Hepatocyte (in vitro differentiated cells): ENCODE data around the gene TMEM218. TPM values are rescaled to one million over a fixed set of nuclear protein-coding genes. Genes with fewer than 3 reads are reported as not detected.
A peak's percentile ranks its signal among the peaks of the same experiment; 100 is the strongest.

ENCODE experiments used
- DNase-seq: peaks from one replicate; pipeline ENCODE4 v3.0.0-alpha.2; 2016; ENCODE audit warnings: low spot score
- H2AFZ ChIP-seq: fragments of 200-600 bp; sonication (generic); 2 replicates; pipeline ENCODE4 v1.6.0; 2016; ENCODE audit warnings: antibody characterized with exemption, mild to moderate bottlenecking
- H3K27ac ChIP-seq: fragments of 200-600 bp; sonication (generic); 2 replicates; pipeline ENCODE4 v1.5.1; 2016; ENCODE audit warnings: mild to moderate bottlenecking
- H3K27me3 ChIP-seq: fragments of 200-600 bp; sonication (generic); 2 replicates; pipeline ENCODE4 v1.6.1; 2016
- H3K36me3 ChIP-seq: fragments of 200-600 bp; sonication (generic); replicated peaks from 2 replicates; pipeline ENCODE4 v1.5.1; 2016; ENCODE audit warnings: low read depth; ENCODE audit not compliant: insufficient read depth
- H3K4me1 ChIP-seq: fragments of 200-600 bp; sonication (generic); 2 replicates; pipeline ENCODE4 v1.5.1; 2016; ENCODE audit warnings: mild to moderate bottlenecking, moderate library complexity; ENCODE audit not compliant: insufficient read depth
- H3K4me2 ChIP-seq: fragments of 200-600 bp; sonication (generic); 2 replicates; pipeline ENCODE4 v1.6.0; 2016
- H3K4me3 ChIP-seq: fragments of 200-600 bp; sonication (generic); 2 replicates; pipeline ENCODE4 v1.5.1; 2016; ENCODE audit warnings: mild to moderate bottlenecking
- H3K79me2 ChIP-seq: fragments of 200-600 bp; sonication (generic); 2 replicates; pipeline ENCODE4 v1.6.0; 2017; ENCODE audit warnings: mild to moderate bottlenecking
- H3K9me2 ChIP-seq: fragments of 200-600 bp; sonication (generic); replicated peaks from 2 replicates; pipeline ENCODE4 v1.6.0; 2017; ENCODE audit warnings: mild to moderate bottlenecking; ENCODE audit not compliant: insufficient read depth
- H3K9me3 ChIP-seq: fragments of 200-600 bp; sonication (generic); 2 replicates; pipeline ENCODE4 v1.5.1; 2016; ENCODE audit warnings: low read depth, mild to moderate bottlenecking
- H4K20me1 ChIP-seq: fragments of 200-600 bp; sonication (generic); 2 replicates; pipeline ENCODE4 v1.6.0; 2016; ENCODE audit warnings: mild to moderate bottlenecking; ENCODE audit not compliant: insufficient read depth, poor library complexity, severe bottlenecking
- EZH2 ChIP-seq: fragments of 200-600 bp; sonication (generic); IDR thresholded peaks from 2 replicates; pipeline ENCODE4 v1.6.1; 2016; ENCODE audit warnings: antibody characterized with exemption, mild to moderate bottlenecking, borderline replicate concordance
- EZH2phosphoT487 ChIP-seq: fragments of 200-600 bp; sonication (generic); IDR thresholded peaks from one replicate; pipeline ENCODE4 v1.6.1; 2018; ENCODE audit warnings: antibody characterized with exemption, mild to moderate bottlenecking, low read depth, moderate library complexity; ENCODE audit not compliant: unreplicated experiment, severe bottlenecking
- WGBS: methylation state at CpG from one replicate; pipeline ENCODE4 v1.1.6; 2016; ENCODE audit warnings: low lambda C conversion rate; ENCODE audit errors: missing lambda C conversion rate; 5-methylcytosine and 5-hydroxymethylcytosine counted together
- polyA plus RNA-seq: library from polyadenylated mRNA; unstranded; fragments of >200 nt; fragmentation: Nextera tagmentation; extraction: Ambion mirVana; gene quantifications from 2 replicates; pipeline ENCODE4 v1.2.1, GENCODE V29; 2016
- total RNA-seq: library from RNA; depleted of rRNA; stranded (reverse); fragments of >200 nt; gene quantifications from 2 replicates; pipeline ENCODE4 v1.2.3, GENCODE V29; 2014
- TF ChIP-seq, protein P1 (sequence below): fragments of 200-600 bp; sonication (generic); IDR thresholded peaks from 2 replicates; pipeline ENCODE4 v1.5.1; 2016; ENCODE audit warnings: antibody characterized with exemption, mild to moderate bottlenecking; ENCODE audit not compliant: poor library complexity

TMEM218 gene
- total and polyA plus RNA-seq, 2 experiments from 2014 or later: 20.6 to 20.7 TPM

DNA sequence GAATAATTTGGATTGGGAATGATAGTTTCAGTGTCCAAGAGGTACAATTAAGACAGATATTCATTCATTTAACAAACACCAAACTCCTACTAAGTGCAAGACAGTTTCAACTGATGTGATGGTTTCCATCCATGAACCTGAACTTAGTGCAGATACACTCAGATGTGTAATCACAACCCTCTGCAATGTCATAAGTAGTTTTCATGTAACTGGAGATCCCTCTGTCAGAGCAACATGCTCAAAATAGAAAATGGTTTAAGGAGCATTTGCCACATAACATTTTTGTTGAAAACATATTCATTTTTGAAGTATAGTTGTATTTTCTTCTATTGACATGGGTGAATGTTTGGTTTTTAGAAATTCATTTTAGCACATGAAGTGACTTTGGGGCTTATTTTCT is 36.6 kb upstream of the TMEM218 start:
- Histone ChIP-seq H3K4me1 (no peaks in the 10 kb centered on the region), H3K79me2 (no peaks in the 10 kb centered on the region), H3K4me2 (no peak overlapping the region), H3K9me2 (no peaks in the 10 kb centered on the region), H2AFZ (no peak overlapping the region), H3K9me3 (no peaks in the 10 kb centered on the region), H3K27me3 (no peaks in the 10 kb centered on the region), H3K36me3 (no peaks in the 10 kb centered on the region), H3K4me3 (no peak overlapping the region), H3K27ac (no peak overlapping the region), H4K20me1 (no peaks in the 10 kb centered on the region)
- no peak for DNase-seq
- no peak for TF ChIP-seq EZH2
- no peak for TF ChIP-seq EZH2phosphoT487
- TF ChIP-seq, protein P1, sequence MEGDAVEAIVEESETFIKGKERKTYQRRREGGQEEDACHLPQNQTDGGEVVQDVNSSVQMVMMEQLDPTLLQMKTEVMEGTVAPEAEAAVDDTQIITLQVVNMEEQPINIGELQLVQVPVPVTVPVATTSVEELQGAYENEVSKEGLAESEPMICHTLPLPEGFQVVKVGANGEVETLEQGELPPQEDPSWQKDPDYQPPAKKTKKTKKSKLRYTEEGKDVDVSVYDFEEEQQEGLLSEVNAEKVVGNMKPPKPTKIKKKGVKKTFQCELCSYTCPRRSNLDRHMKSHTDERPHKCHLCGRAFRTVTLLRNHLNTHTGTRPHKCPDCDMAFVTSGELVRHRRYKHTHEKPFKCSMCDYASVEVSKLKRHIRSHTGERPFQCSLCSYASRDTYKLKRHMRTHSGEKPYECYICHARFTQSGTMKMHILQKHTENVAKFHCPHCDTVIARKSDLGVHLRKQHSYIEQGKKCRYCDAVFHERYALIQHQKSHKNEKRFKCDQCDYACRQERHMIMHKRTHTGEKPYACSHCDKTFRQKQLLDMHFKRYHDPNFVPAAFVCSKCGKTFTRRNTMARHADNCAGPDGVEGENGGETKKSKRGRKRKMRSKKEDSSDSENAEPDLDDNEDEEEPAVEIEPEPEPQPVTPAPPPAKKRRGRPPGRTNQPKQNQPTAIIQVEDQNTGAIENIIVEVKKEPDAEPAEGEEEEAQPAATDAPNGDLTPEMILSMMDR: no peak

DNA sequence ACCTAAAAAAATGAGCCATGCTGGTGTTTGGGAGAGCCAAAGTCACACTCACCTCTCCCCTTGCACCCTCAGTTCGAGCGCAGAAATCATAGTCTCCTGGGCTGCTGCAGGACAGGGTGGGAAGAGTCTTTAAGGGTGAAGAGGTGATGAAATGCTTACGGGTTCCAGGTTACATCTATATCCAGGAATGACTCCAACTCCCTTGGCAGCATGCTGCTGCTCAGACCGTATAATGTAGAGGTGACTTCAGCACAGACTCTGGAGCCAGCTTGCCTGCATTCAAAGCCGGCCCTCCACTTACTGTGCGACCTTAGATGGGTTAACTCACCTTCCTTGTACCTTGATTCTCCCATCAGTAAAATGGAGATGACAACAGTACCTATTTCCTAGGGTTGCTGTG is 35.9 kb upstream of the TMEM218 start:
- Histone ChIP-seq H3K27me3 (no peaks in the 10 kb centered on the region), H3K4me1 (no peaks in the 10 kb centered on the region), H3K9me2 (no peaks in the 10 kb centered on the region), H3K4me2 (no peak overlapping the region), H4K20me1 (no peaks in the 10 kb centered on the region), H3K4me3 (no peak overlapping the region), H3K79me2 (no peaks in the 10 kb centered on the region), H3K36me3 (no peaks in the 10 kb centered on the region), H3K27ac (no peak overlapping the region), H3K9me3 (no peaks in the 10 kb centered on the region), H2AFZ (no peak overlapping the region)
- 83% methylated on average over 6 of the region's 6 CpGs for WGBS
- TF ChIP-seq EZH2 (no peak), EZH2phosphoT487 (no peak)
- no peak for DNase-seq

DNA sequence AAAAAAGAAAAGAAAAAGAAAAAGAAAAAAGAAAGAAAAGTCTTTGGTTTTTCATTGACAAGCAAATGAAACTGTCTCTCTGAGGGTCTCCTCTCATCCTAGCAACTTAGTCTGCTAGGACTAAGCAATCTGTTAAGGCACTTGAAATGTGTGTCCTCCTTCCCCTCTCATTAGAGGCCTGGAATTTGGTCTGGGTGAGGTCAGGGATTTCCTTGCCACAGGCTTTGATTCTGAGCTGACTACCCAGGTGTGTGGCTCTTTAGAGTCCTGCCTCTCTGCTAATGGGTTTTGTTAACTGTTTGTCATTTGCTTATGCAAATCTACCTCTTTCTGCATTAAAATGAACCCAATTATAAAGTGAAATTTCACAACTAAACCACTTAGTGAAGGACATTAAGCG is 34.8 kb upstream of the TMEM218 start:
- no peaks in the 10 kb centered on the region for H4K20me1 ChIP-seq
- H3K27ac ChIP-seq: no peak overlapping the region
- H3K9me2 ChIP-seq: no peaks in the 10 kb centered on the region
- H2AFZ ChIP-seq: no peak overlapping the region
- 74% methylated on average over 1 of the region's 1 CpG for WGBS
- no peaks in the 10 kb centered on the region for H3K27me3 ChIP-seq
- no peak for TF ChIP-seq EZH2phosphoT487
- TF ChIP-seq EZH2: no peak
- TF ChIP-seq, protein P1: no peak
- no peak for DNase-seq
- no peaks in the 10 kb centered on the region for H3K79me2 ChIP-seq
- H3K36me3 ChIP-seq: no peaks in the 10 kb centered on the region
- no peak overlapping the region for H3K4me3 ChIP-seq
- H3K9me3 ChIP-seq: no peaks in the 10 kb centered on the region
- peaks cover 4% of the 10 kb centered on the region for H3K4me1 ChIP-seq
- H3K4me2 ChIP-seq: no peak overlapping the region

DNA sequence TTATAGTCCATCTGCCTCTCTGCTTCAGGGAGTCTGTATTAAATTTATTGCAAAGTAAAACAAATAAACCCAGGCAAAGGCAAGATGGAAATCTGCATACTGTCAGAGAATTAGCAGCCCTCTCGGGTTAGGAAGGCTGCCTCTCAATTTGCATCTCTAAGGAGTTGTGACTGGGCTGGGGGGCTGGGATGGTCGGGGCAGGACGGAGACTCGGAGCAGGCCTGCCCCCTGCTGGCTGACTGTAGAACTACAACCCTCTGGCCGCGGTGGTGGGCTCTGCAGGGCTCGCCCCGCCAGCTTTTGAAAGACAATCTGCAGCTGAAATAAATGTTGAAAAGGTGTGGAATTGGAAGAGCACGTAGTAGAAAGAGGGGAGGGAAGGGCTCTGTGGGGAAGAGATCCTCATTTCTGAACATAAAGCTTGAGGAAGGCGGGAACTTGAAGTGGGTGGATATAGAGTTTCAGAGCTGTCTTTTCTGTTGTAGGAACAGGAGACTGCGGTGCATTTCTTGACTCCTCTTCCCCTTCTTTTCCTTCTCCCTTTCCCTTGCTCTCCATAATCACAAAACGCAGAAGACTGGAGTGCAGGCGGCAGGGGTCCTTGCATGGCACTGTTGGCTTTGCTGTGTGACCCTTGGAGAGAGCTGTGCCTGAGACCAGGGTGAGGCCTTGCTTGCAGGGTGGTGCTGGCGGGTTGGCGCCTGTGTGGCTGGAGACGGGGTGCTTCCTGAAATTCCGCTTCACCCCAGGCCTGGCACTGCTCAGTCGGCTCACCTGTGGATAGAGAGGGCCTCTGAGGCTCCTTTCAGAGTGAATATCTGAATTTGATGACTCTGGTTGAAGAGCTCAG is 30.5 kb upstream of the TMEM218 start:
- Histone ChIP-seq H3K27ac (no peak overlapping the region), H3K27me3 (no peaks in the 10 kb centered on the region), H3K9me3 (no peaks in the 10 kb centered on the region), H3K4me1 (peaks cover 14% of the 10 kb centered on the region), H2AFZ (no peak overlapping the region), H3K36me3 (no peaks in the 10 kb centered on the region), H3K79me2 (no peaks in the 10 kb centered on the region), H3K9me2 (no peaks in the 10 kb centered on the region), H3K4me3 (no peak overlapping the region), H3K4me2 (peak overlapping the region; percentile 26), H4K20me1 (no peaks in the 10 kb centered on the region)
- no peak for TF ChIP-seq EZH2
- TF ChIP-seq, protein P1: peak; percentile 99
- WGBS: 43% methylated on average over 18 of the region's 18 CpGs
- peak; percentile 54 for DNase-seq
